ENCODE results near the gene NUDT7.

NUDT7 gene

DNA sequence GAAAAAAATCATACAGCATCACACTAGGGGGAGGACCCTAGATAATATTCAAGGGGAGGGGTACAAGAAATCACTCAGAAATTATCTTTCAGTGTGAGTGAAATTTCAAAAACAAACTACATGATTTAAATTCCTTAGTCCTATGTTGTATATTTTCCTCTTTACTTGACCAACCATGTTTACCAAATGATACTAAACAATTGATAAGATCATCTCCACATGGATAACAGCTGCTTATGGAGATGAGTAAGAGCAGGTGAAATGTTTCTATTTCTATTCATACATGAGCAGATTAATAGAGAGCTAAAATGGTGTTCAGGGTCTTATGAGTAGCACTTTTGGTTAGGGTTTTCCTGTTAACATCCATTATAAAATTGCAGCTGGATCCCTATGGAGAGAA is 58.8 kb downstream of the NUDT7 start:
- no peaks in the 10 kb centered on the region for H3K79me2 ChIP-seq (ENCODE audit: insufficient read depth, low read length)
- no peaks in the 10 kb centered on the region for H3K27me3 ChIP-seq (ENCODE audit: insufficient read depth, low read length)
- H3K4me2 ChIP-seq (ENCODE audit: low read length), result no peak overlapping the region
- no peaks in the 10 kb centered on the region for H4K20me1 ChIP-seq (ENCODE audit: insufficient read depth, low read length)
- no peaks in the 10 kb centered on the region for H3F3A ChIP-seq (ENCODE audit: insufficient read depth, low read length)
- H3K4me3 ChIP-seq (ENCODE audit: low read depth, low read length, poor library complexity, severe bottlenecking), result no peak overlapping the region
- no peaks in the 10 kb centered on the region for H3K9me2 ChIP-seq (ENCODE audit: low read depth, low read length)
- TF ChIP-seq CTCF (IDR thresholded peaks at IDR 0.05; ENCODE audit: low read length), result no peak
- TF ChIP-seq EZH2 (IDR thresholded peaks at IDR 0.05; ENCODE audit: borderline replicate concordance, low read length), result no peak
- no peaks in the 10 kb centered on the region for H3K36me3 ChIP-seq (ENCODE audit: insufficient read depth, low read length)
- no peak overlapping the region for H2AFZ ChIP-seq (ENCODE audit: low read length)
- H3K9me3 ChIP-seq (ENCODE audit: low read length), result no peaks in the 10 kb centered on the region
- no peak overlapping the region for H3K27ac ChIP-seq (ENCODE audit: low read depth, low read length, poor library complexity, severe bottlenecking)
- no peaks in the 10 kb centered on the region for H3K4me1 ChIP-seq (ENCODE audit: insufficient read depth, low read length, severe bottlenecking)
- no peak overlapping the region for H3K9ac ChIP-seq (ENCODE audit: low read length)

- no peak overlapping the region for H2AFZ ChIP-seq (ENCODE audit: low read length)
Measured at GRCh38 chr16:77782694-77783093, 60.4 kb downstream of the NUDT7 start.

GRCh38 chr16:77784441-77785372 is 62.4 kb downstream of the NUDT7 start:
- Histone ChIP-seq H4K20me1 (ENCODE audit: insufficient read depth, low read length) (no peaks in the 10 kb centered on the region), H3K9me3 (ENCODE audit: low read length) (no peaks in the 10 kb centered on the region), H2AFZ (ENCODE audit: low read length) (no peak overlapping the region), H3F3A (ENCODE audit: insufficient read depth, low read length) (no peaks in the 10 kb centered on the region), H3K4me2 (ENCODE audit: low read length) (no peak overlapping the region), H3K36me3 (ENCODE audit: insufficient read depth, low read length) (no peaks in the 10 kb centered on the region), H3K9ac (ENCODE audit: low read length) (no peak overlapping the region), H3K4me3 (ENCODE audit: low read depth, low read length, poor library complexity, severe bottlenecking) (no peak overlapping the region), H3K4me1 (ENCODE audit: insufficient read depth, low read length, severe bottlenecking) (no peaks in the 10 kb centered on the region), H3K27ac (ENCODE audit: low read depth, low read length, poor library complexity, severe bottlenecking) (no peak overlapping the region), H3K9me2 (ENCODE audit: low read depth, low read length) (no peaks in the 10 kb centered on the region), H3K79me2 (ENCODE audit: insufficient read depth, low read length) (no peaks in the 10 kb centered on the region), H3K27me3 (ENCODE audit: insufficient read depth, low read length) (no peaks in the 10 kb centered on the region)
- no peak for TF ChIP-seq EZH2 (IDR thresholded peaks at IDR 0.05; ENCODE audit: borderline replicate concordance, low read length)
- TF ChIP-seq CTCF (IDR thresholded peaks at IDR 0.05; ENCODE audit: low read length), result peak; percentile 33

More at GRCh38 chr16:77782694-77783093, 60.4 kb downstream of the NUDT7 start:
- H3K4me3 ChIP-seq (ENCODE audit: low read depth, low read length, poor library complexity, severe bottlenecking), result no peak overlapping the region
- H3K27me3 ChIP-seq (ENCODE audit: insufficient read depth, low read length), result no peaks in the 10 kb centered on the region
- no peak overlapping the region for H3K9ac ChIP-seq (ENCODE audit: low read length)
- TF ChIP-seq EZH2 (IDR thresholded peaks at IDR 0.05; ENCODE audit: borderline replicate concordance, low read length), result no peak
- 0 out of 2 replicates have a peak, but pooled peaks have one; percentile 50 for TF ChIP-seq CTCF (IDR thresholded peaks at IDR 0.05; ENCODE audit: low read length)
- H3K4me1 ChIP-seq (ENCODE audit: insufficient read depth, low read length, severe bottlenecking), result no peaks in the 10 kb centered on the region
- no peaks in the 10 kb centered on the region for H3F3A ChIP-seq (ENCODE audit: insufficient read depth, low read length)
- H4K20me1 ChIP-seq (ENCODE audit: insufficient read depth, low read length), result no peaks in the 10 kb centered on the region
- H3K36me3 ChIP-seq (ENCODE audit: insufficient read depth, low read length), result no peaks in the 10 kb centered on the region
- no peak overlapping the region for H3K4me2 ChIP-seq (ENCODE audit: low read length)
- no peaks in the 10 kb centered on the region for H3K9me2 ChIP-seq (ENCODE audit: low read depth, low read length)
- no peaks in the 10 kb centered on the region for H3K79me2 ChIP-seq (ENCODE audit: insufficient read depth, low read length)
- H3K27ac ChIP-seq (ENCODE audit: low read depth, low read length, poor library complexity, severe bottlenecking), result no peak overlapping the region
- no peaks in the 10 kb centered on the region for H3K9me3 ChIP-seq (ENCODE audit: low read length)

All from OCI-LY1 (cell line).